ENCODE data around the gene ADSS1.

ADSS1 gene

DNA sequence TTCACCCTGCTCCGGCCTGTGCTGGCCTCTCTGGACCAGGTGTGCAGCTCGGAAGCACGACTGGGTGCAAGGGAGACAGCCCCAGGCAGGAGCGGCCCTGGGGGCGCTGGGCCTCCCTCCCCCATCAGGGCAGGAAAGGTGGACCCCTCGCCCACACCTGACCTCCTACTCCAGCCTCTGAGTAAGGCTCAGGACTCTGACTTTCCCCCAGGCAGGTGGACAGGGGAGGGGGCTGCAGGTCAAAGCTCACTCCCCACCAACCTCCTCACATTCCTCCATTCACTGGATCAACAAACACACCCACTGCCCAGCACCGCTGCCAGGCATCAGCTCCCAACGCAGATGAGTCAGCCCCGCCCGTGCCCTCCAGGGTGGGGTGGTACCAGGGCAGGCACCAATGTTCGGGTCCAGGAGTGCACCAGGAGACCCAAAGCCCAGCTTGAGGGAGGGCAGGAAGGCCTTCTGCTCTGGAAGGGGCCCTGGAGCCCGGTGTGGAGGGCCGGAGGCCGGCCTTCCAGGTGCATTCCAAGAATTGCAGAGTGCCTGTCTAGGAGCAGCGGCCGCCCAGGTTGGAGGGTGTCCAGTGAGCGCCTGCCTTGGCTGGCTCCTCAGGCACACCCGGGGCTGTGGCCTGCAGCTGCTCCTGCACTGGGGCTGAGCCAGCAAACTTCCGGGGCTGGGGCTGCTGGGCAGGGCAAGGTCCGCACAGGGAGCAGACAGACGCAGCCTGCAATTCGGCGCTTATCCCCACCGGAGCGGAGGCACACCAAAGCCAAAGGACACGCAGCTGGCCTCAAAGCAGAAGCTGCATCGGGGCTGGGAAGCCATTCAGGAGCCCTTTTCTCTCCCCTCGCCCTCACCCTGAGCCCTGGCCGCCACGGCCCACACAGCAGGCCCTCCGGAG, 36.2 kb upstream of the ADSS1 start:
- DNase-seq (ENCODE audit: low spot score), result no peak

DNA sequence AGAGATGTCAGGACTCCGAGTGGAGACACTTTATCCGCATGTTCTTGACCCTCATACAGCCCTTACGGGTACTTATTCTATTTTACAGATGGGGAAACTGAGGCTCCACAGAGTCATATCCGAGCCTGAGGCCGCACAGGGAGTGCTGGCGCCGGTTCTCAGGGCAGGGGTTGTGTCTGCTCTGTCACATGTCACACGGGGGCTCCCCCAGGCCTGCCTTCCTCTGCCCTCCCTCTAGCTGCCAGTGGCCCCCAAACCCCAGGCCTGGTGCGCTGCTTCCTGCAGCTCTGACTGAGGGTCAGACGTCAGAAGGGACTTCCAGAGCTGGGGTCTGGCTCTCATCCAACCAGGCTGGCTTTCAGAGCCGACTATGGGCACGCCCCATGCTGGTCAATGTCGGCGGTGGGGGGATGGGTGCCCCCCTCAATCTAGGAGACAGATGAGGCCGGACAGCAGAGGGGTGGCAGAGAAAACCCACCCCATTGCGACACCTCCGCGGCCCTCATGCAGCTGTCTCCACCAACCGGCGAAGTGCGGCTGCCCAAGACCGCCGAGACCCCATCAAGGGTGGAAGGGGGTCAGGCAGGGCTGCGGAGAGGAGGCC, 35.4 kb upstream of the ADSS1 start:
- no peak for DNase-seq (ENCODE audit: low spot score)

DNA sequence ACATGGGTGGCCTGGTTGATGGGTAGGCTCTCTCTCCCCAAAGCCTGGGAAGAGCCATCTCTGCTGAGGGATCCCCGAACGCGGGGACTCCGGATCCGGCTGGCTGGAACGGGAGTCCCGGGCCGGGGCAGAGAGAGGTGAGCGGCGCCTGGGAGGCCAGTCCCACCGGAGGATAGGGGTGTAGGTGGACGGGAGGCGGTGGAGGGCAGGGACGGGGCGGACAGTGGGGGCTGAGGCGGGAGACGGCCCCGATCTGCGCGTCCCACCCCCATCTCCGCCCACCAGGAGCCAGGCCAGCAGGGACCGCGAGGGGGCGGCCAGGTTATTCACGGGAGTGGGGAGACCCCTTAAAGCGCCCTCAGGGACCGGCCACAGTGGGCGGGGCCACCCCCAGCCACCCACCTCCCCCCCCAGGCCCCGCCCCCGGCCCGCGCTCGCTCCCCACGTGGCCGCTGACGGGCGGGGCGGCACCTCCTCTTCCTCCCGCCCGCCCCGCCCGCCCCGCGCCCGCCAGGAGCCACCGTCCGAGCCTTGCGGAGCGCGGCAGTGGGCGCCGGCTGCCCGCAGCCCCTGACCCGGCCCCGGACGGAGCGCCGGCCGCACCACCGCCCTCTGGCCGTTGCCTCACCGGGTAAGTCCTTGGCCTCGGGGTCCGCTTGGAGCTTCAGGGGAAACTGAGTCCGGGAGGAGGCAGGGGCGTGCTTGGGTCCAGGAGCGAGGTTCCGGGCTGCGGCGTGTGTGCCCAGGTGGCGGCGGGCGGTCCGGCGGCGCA, 34.7 kb upstream of the ADSS1 start, which contains the start of gene INF2:
Gene INF2 (plus strand): TSS at position 510 of the 772 bp plus-strand sequence. CDS start 11,748 bp downstream, outside the sequence.
- DNase-seq (ENCODE audit: low spot score), result peak; percentile 26

DNA sequence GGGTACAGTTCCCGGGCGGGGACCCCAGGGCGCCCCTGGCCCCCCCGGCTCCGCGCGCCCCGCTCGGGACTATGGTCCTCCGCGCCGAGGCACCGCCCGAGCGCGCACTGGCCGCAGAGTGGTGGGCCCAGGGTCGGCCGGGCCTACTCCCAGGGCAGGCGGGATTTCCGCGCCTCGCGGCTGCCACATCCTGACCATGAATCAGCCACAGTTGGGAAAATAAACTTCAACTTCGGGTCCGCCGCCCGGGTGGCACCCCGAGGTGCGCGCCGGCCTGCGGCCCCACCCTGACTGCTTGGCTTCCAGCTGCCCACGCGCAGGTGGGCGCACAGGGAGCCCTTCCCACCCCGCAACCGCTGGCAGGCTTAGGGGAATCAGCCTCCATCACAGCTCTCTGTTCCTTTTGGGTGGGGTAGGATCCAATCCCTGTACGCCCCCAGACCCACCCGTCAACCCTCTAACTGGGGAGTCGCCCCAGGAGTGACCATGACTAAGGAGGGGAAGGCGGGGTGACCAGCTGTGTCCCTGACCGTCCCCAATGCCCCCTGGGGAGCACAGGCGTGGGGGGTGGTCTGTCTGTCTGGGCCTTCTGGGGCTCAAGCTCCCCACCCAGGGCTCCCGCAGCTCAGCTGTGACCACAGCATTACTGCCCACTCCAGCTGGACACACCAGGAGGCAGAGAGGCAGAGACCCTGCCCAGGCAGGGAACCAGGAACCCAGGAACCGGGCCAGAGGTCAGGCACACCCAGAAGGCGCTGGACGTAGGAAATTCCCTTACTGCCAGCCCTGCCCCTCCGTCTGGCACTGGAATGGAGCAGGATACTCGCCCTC, 33.9 kb upstream of the ADSS1 start:
- DNase-seq (ENCODE audit: low spot score), result no peak

DNA sequence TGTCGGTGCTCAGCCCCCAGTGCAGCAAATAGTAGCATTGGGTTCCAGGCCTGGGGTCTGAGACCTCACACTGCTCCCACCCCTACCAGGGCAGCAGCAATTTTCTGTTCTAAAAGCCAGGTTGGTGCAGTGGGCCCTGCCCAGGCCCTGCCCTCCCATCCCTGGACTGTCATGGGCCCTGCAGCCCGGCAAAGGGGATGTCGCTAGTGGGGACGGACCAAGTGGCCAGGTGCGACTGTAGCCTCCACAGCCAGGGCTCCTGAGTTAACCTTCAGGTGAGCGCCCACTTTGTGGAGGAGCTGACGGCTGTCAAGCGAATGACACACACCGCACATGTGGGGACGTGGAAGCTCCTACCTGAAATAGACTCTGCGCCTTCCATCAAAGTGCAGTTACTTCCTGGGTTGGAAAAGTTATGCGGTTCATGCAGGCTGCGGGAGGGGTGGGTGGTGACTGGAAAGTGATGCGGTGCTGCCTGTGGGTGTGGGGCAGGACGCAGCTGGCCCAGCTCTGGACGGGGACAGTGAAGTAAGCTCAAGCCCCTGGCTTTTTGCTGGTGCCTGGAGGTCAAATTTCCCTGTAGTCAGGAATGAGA, 33.1 kb upstream of the ADSS1 start:
- no peak for DNase-seq (ENCODE audit: low spot score)

DNA sequence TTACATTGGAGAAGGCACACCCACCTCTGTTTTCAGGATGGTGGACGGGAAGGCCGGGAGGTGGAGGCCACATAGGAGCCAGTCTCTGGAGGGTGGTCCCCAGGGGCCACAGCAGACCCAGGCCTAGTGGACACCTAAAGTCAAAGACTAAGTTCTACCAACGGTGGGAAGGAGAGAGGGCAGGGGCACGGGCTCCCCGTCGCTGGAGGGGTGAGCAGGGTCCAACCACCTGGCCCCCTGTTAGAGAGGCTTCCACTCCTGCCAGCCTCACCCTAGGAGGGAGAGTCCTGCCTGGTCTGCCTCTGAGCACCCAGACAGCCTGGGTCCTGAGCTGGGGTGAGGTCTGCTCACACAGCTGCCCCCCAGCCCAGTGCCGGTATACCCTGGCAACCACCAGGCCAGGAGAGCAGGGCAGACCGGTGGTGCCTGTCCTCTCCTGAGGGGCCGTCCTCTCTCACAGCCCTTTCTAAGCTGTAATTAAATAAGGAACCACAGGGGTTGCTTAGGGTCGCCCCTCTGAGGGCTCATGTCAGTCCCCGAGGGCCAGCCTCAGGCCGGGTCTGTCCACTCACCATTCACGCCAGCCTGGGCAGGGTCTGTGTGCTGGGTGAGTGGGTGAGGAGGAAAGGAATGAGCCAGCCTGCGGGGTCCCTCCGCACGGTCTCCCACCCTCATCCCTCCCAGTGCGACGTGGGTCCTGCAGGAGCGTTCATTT, 32.3 kb upstream of the ADSS1 start:
- DNase-seq (ENCODE audit: low spot score), result no peak

DNA sequence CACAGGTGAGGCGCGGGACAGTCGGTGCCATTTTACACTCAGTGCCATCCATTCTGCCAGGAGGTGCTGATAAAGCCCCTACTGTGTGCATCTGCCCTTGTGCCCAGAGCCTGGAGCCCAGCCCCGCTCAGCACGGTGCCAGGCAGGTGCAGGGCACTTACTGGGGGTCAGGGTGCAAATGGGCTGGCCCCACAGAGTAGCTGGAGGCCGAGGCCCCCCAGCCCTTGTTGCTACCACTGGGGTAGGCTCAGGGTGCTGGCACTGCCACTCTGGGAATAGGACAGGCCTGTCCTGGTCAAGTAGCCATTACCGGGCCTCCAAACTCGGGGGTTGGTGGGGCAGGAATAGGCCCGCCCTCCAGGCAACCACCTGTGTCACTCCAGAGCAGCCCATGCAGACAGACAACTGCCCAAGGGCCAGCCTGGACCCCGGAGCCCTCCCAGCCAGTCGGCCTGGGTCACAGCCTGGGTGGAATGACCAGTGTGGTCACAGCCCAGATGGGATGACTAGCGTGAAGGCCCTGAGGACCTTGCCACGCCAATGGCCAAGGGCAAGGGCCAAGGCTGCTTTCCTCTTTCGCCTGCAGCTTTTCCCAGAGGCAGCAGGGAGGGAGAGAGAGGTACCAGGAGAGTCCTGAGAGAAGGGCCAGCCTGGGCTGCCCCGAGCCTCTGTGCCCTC, 31.6 kb upstream of the ADSS1 start:
- no peak for DNase-seq (ENCODE audit: low spot score)

DNA sequence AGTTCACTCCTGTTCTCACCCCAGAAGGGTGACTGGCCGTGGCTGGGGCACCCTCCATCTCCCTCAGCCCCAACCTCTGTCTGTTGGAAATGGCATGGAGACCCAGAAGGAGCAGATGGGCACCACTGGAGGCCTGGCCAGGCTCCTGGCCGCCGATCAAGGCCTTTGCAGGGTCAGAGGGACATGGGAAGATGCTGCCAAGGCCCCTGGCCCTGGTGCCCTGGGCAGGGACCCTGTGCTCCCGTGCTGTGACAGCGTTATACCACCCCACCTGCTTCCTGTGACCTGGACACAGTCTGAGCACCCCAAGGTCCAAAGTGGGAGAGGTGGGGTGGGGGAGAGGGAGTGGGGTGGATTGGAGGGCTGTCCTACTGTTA, 31.1 kb upstream of the ADSS1 start:
- no peak for DNase-seq (ENCODE audit: low spot score)

DNA sequence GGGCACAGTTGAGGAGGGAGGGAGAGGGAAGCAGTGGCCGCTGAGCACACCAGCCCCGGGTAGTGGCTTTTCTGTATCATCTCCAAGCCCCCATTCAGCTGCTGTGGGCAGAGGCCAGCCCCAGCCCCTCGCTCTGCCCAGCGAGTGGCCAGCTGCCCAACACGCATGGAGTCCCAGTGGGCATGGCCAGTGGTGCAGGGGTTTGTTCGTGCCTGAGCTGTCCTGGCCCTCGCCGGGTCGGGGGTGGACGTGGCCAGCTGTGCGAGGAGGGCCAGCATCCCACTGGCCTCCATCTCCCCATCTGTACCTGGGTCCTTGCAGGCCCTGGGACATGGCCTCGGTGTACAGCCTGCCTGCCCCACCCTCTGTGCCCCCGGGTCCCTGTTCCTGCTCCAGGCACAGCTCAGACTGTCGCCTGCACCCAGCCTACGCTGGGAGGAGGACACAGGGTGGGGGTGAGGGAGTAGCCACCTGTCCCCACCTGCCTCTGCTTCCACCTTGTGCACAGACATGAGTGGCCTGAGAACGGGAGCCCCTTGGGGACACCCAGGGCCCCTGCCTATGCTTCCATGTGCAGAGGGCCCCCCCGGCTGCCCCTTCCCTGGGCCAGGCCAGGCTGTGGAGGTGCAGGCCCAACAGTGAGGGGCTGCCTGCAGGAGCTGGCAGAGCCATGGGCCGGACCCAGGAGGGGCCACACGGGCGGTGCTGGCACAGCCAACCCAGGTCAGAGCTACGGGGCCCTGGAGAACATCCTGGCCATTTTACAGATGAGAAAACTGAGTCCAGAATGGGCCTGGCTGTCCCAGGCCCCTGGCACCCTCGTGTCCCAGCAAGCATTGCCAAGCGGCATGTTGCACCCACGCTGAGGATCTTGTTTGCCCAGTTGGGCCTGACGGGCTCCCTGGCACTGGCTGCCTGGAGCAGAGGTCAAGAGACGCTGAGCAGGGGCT, 30.3 kb upstream of the ADSS1 start:
- no peak for DNase-seq (ENCODE audit: low spot score)

DNA sequence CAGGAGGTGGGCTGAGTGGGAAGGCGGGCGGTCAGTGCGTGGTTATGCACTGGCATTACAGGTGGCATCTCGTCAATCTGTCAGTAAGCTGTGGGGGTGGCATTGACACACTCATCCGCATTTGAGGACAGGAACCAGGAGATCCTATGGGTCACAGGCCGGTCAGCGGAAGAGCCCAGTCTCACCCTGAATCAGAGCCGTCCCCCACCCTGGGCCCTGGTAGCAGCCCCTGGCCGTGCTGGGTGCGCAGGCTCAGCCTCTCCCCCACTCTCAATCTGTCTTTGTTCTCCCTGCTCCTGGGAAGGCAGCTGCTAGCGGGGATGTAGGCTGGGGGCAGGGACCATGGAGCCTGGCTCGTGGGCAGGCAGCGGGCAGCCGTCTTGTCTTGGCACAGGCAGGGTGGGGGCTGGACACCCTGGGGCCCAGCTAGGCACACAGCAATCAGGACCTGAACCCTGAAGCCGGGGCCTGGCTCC, 29.5 kb upstream of the ADSS1 start:
- DNase-seq (ENCODE audit: low spot score), result no peak

DNA sequence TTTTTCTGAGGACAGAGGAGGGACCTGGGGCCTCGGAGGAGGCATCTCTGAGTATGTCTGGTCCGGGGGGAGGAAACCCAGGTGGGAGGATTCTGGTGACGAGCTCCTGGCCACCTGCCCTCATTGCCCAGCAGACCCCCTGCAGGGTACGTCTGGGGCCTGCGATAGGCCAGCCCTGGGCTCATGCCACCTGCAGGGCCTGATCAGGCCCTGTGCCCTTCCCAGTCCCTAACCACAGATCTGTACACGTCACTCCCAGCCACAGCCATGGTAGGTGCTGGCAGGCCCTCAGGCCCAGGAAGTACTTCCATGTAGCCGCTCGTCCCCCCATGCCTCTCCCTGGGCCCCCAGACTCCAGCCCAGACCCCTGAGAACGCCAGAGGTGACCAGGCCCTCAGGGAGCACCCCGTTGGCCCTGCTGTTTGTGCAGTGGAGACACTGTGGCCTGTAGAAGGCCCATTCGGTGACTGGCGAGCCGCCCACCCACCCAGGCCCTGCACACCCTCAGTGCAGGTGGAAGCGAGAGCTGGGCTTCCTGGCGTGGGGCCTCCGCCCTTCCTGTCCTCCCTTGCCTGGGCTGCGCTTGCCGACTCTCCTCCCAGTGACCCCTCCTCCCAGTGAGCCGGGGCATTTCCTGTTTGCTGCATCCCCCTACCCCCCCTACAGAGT, 28.9 kb upstream of the ADSS1 start:
- peak; percentile 27 for DNase-seq (ENCODE audit: low spot score)

DNA sequence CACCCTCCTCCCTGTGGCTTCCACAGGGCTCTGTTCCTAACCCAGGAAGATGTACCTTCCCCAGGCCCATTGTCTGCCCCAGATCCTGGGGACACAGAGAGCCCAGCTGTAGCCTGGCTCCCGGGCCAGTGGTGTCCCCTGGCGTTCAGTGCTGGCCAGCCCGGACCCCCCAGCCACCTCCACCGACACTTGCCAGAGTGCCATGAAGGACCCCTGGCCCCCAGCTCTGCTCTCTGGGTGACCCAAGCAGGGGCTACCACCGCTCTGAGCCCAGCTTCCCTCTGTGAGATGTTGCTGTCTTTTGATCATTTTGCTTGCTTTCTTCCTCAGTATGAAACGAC, 28.4 kb upstream of the ADSS1 start:
- DNase-seq (ENCODE audit: low spot score), result no peak

DNA sequence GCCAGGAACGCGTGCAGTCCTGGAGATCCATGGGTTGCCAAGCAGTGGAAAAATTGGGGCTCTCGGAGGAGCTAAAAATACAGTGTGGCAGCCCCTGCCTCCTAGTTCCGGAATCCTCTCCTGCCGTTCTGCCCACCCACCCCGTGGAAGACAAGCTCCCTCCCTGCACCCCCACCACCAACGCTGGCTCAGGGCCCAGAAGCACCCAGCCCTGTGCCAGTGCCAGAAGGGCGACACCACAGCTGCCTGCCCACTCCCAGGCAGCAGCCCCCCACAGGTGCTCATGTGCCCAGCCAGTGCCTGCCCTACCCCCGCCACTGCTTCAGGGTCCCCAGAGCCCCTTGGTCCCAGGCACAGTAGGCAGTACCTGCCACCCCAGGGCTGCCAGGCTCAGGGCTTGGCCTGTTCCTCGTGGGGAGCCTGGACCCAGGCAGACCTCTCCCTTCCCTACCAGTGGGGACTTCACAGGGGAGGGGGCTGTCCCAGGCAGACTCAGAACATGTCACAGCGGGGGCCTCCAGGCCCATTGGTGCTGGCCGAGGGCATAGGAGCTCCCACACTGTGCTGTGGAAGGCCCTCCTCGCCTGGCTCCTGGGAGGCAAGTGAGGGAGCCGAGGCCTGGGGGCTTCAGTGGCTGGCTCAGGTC, 27.2 kb upstream of the ADSS1 start:
- DNase-seq (ENCODE audit: low spot score), result no peak

DNA sequence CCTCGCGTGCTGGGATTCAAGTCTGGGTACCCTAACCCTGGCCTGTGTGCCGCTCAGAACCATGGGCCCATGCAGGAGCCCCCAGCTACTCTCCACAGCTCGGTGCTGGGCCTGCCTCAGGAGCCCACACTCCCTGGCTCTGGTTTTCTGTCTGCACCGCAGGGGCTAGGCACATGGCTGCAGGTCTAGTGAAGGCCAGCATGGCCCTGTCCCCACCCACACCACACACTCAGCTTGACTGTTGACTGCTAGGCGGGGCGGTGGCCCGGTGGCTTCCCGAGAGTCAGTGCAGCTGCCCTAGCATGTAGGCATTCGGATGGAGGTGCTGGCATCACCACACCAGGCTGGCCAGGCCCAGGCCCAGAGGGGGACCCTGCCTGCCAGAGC, 26.7 kb upstream of the ADSS1 start:
- DNase-seq (ENCODE audit: low spot score), result no peak

DNA sequence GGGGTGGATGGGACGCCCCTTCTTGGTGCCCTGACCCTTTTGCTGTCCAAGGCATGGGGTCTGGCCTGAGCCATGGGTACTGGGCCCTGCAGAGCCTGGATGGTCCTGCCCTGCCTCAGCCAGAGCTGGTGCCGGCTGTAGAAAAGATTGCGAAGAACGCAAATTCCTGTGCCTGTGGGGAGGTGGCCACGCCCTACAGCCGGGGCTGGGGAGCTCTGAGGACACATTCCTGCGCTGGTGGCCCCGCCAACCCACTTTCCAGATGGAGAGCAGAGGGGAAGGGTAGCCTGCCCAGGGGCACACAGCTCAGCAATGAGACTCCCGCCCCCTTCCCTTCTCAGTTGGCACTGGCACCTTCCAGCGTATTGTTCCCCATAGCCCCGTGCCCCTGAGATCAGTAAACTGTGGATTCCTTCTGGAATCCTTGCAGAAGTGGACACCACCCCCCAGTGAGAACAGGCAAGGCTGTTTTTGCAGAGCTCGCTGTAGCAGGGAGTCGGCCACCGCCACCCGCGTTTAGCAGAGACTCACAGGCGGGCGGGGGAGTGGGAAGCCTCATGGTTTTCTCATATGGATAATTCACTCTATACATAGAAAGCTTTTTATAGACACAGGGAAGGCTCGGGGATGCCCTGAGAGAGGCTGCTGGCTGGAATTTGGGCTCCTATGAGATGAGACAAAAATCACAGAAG, 26.0 kb upstream of the ADSS1 start:
- no peak for DNase-seq (ENCODE audit: low spot score)

DNA sequence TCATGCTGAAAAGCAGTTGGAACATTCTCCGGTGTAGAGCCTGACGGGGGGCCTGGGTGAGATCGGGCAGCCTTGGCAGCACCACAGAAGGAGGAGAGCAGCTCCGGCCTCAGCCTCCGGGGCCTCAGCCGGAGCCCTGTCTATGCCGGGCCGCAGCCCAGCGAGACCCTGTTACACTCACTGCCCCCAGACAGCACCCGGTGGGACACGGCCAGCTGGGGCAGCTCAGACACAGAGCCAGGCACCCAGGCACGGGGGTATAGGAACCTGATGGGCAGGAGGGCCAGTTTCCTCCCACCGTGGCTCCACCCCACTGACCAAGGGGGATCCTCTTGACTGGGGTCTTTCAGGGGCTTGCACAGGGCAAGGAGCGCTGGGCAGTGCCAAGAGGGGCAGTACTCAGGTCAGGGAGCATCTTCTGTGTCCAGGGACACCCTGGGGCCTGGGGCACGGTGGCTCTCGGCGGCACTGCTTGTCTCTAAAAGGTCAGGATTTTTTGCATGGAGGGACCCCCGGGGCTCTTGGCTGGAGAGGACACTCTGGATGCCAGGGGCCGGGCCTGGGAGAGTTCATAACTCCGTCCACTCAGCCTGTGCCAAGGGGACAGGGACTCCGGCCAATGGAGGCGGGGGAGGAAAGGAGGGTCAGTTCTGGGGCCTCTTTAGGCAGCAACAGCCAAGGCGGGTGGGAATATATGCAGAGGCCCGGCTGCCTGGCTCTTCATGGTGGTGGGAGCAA, 25.2 kb upstream of the ADSS1 start:
- DNase-seq (ENCODE audit: low spot score), result no peak

DNA sequence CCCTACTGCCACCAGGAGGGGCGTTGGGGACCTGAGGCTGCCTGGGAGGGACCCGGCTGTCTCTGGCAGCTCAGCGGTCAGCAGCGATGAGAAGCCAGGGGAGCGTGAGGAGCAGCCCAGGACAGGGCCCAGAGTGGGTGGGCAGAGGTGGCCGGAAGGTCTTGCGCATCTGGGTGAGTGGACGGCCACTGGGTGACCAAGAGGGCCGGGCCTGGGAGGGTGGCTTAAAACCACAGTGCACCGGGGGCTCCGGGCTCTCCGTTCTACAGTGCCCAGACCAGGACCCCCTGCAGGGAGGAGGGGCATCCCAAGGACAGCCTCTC, 24.6 kb upstream of the ADSS1 start:
- DNase-seq (ENCODE audit: low spot score), result no peak
